H9 (cell line): ENCODE results near the gene VASN. TPM values are rescaled to one million over a fixed set of nuclear protein-coding genes. Genes with fewer than 3 reads are reported as not detected.

Experiments used
- DNase-seq: peaks from one replicate; pipeline ENCODE4 v3.0.0-alpha.2; 2017
- H2AFZ ChIP-seq: one replicate; pipeline ENCODE4 v1.6.1; 2013; ENCODE audit warnings: mild to moderate bottlenecking, low read length, control low read depth, moderate library complexity
- H2AK5ac ChIP-seq: 2 replicates; pipeline ENCODE4 v1.6.1; 2013; ENCODE audit warnings: low read length, control low read depth, mixed read lengths; ENCODE audit not compliant: insufficient read length
- H2BK120ac ChIP-seq: one replicate; pipeline ENCODE4 v1.6.1; 2013; ENCODE audit warnings: low read depth, mild to moderate bottlenecking, low read length, control low read depth, inconsistent platforms; ENCODE audit not compliant: poor library complexity, severe bottlenecking
- H2BK12ac ChIP-seq: 2 replicates; pipeline ENCODE4 v1.6.1; 2013; ENCODE audit warnings: low read length, control low read depth, mixed read lengths, low read depth; ENCODE audit not compliant: insufficient read length
- H2BK15ac ChIP-seq: 2 replicates; pipeline ENCODE4 v1.6.1; 2013; ENCODE audit warnings: low read depth, low read length, control low read depth
- H2BK20ac ChIP-seq: one replicate; pipeline ENCODE4 v1.6.1; 2013; ENCODE audit warnings: low read depth, mild to moderate bottlenecking, low read length, control low read depth, inconsistent platforms; ENCODE audit not compliant: poor library complexity, severe bottlenecking
- H2BK5ac ChIP-seq: 2 replicates; pipeline ENCODE4 v1.6.1; 2013; ENCODE audit warnings: low read length, control low read depth, mixed read lengths; ENCODE audit not compliant: insufficient read length
- H3K14ac ChIP-seq: 2 replicates; pipeline ENCODE4 v1.6.1; 2013; ENCODE audit warnings: low read length, control low read depth; ENCODE audit not compliant: insufficient read depth
- H3K18ac ChIP-seq: 2 replicates; pipeline ENCODE4 v1.6.1; 2013; ENCODE audit warnings: low read depth, mild to moderate bottlenecking, mixed read lengths, low read length, control low read depth; ENCODE audit not compliant: insufficient read length
- H3K23ac ChIP-seq: 2 replicates; pipeline ENCODE4 v1.6.1; 2013; ENCODE audit warnings: low read length, control low read depth, mixed read lengths, low read depth; ENCODE audit not compliant: insufficient read length
- H3K23me2 ChIP-seq: 2 replicates; pipeline ENCODE4 v1.6.1; 2013; ENCODE audit warnings: low read depth, mild to moderate bottlenecking, mixed read lengths, low read length, control low read depth; ENCODE audit not compliant: insufficient read length, poor library complexity, severe bottlenecking
- H3K27ac ChIP-seq: 2 replicates; pipeline ENCODE4 v1.5.1; 2013; ENCODE audit warnings: low read length, control low read depth, mixed read lengths, low read depth; ENCODE audit not compliant: insufficient read length
- H3K27me3 ChIP-seq: 2 replicates; pipeline ENCODE4 v1.6.1; 2013; ENCODE audit warnings: low read length, control low read depth, inconsistent platforms; ENCODE audit not compliant: insufficient read depth
- H3K4ac ChIP-seq: 2 replicates; pipeline ENCODE4 v1.6.1; 2013; ENCODE audit warnings: low read depth, mild to moderate bottlenecking, control low read depth, inconsistent platforms, low read length, moderate library complexity
- H3K4me1 ChIP-seq: 2 replicates; pipeline ENCODE4 v1.6.1; 2013; ENCODE audit warnings: low read length, control low read depth, inconsistent platforms; ENCODE audit not compliant: insufficient read depth
- H3K4me2 ChIP-seq: 2 replicates; pipeline ENCODE4 v1.6.1; 2013; ENCODE audit warnings: low read length, control low read depth, mixed read lengths; ENCODE audit not compliant: insufficient read length, insufficient read depth
- H3K56ac ChIP-seq: 2 replicates; pipeline ENCODE4 v1.6.1; 2013; ENCODE audit warnings: low read depth, mild to moderate bottlenecking, mixed read lengths, low read length, control low read depth; ENCODE audit not compliant: insufficient read length
- H3K79me1 ChIP-seq: 2 replicates; pipeline ENCODE4 v1.6.1; 2013; ENCODE audit warnings: low read depth, mild to moderate bottlenecking, moderate library complexity, low read length, control low read depth, inconsistent platforms; ENCODE audit not compliant: insufficient read depth, poor library complexity, severe bottlenecking
- H3K79me2 ChIP-seq: 2 replicates; pipeline ENCODE4 v1.6.1; 2013; ENCODE audit warnings: low read length, control low read depth, inconsistent platforms; ENCODE audit not compliant: insufficient read depth
- H3K9ac ChIP-seq: 2 replicates; pipeline ENCODE4 v1.6.1; 2013; ENCODE audit warnings: low read length, control low read depth, mixed read lengths; ENCODE audit not compliant: insufficient read length; ENCODE audit errors: extremely low read depth
- H3K9me3 ChIP-seq: one replicate; pipeline ENCODE4 v1.6.1; 2013; ENCODE audit warnings: low read depth, low read length, inconsistent platforms; ENCODE audit not compliant: control insufficient read depth
- H3T11ph ChIP-seq: one replicate; pipeline ENCODE4 v1.6.1; 2013; ENCODE audit warnings: mild to moderate bottlenecking, low read length, control low read depth, inconsistent platforms
- H4K20me1 ChIP-seq: one replicate; pipeline ENCODE4 v1.6.1; 2013; ENCODE audit not compliant: control insufficient read depth, insufficient read length, insufficient read depth
- H4K5ac ChIP-seq: 2 replicates; pipeline ENCODE4 v1.6.1; 2013; ENCODE audit warnings: low read depth, mild to moderate bottlenecking, mixed read lengths, low read length, control low read depth; ENCODE audit not compliant: insufficient read length
- H4K8ac ChIP-seq: replicated peaks from 2 replicates; pipeline ENCODE4 v1.6.1; 2013; ENCODE audit warnings: low read length, control low read depth, mixed read lengths, low read depth; ENCODE audit not compliant: insufficient read length
- H4K91ac ChIP-seq: 2 replicates; pipeline ENCODE4 v1.6.1; 2013; ENCODE audit warnings: low read depth, mild to moderate bottlenecking, moderate library complexity, mixed read lengths, low read length, control low read depth; ENCODE audit not compliant: insufficient read length
- H3K27ac Mint-ChIP-seq, 3 experiments: 2 replicates in 2 of 3; 3 replicates in 1 of 3; pipeline ENCODE4 v1.8.0; 2020 to 2021; ENCODE audit warnings: mixed read lengths in 3 of 3, mild to moderate bottlenecking in 1 of 3, moderate library complexity in 1 of 3
- H3K27me3 Mint-ChIP-seq: 2 replicates; pipeline ENCODE4 v1.8.0; 2021; ENCODE audit warnings: low read depth, mild to moderate bottlenecking, moderate library complexity, mixed read lengths
- H3K36me3 Mint-ChIP-seq, 3 experiments: 2 replicates in 2 of 3; 3 replicates in 1 of 3; pipeline ENCODE4 v1.8.0; 2020 to 2021; ENCODE audit warnings: low read depth in 3 of 3, mixed read lengths in 3 of 3; ENCODE audit not compliant: insufficient read depth in 1 of 3
- H3K4me1 Mint-ChIP-seq, 2 experiments: 2 replicates each; pipeline ENCODE4 v1.8.0; 2020; ENCODE audit warnings: mixed read lengths in 2 of 2
- H3K4me3 Mint-ChIP-seq, 2 experiments: 2 replicates in 1 of 2; 3 replicates in 1 of 2; pipeline ENCODE4 v1.8.0; 2020 to 2021; ENCODE audit warnings: mild to moderate bottlenecking in 2 of 2, mixed read lengths in 2 of 2, moderate library complexity in 1 of 2
- H3K9me3 Mint-ChIP-seq, 2 experiments: 2 replicates in 1 of 2; 3 replicates in 1 of 2; pipeline ENCODE4 v1.8.0; 2020; ENCODE audit warnings: mild to moderate bottlenecking in 2 of 2, mixed read lengths in 2 of 2, moderate library complexity in 1 of 2
- WGBS: extraction: QIAGEN DNeasy Blood & Tissue Kit; methylation state at CpG from one replicate; pipeline ENCODE4 v1.1.7; 2013; ENCODE audit warnings: missing lambda C conversion rate, low lambda C conversion rate, mixed read lengths; ENCODE audit not compliant: insufficient read length; ENCODE audit errors: extremely low coverage; 5-methylcytosine and 5-hydroxymethylcytosine counted together
- total RNA-seq: library from RNA; stranded (reverse); gene quantifications from 2 replicates; pipeline ENCODE4 v1.2.1, GENCODE V29; 2021
- TF ChIP-seq, protein P1 (sequence below): fragments of 200-600 bp; sonication (generic); conservative IDR thresholded peaks from 3 replicates; pipeline ENCODE4 v1.8.0; 2021; ENCODE audit warnings: antibody characterized with exemption, mild to moderate bottlenecking

Gene VASN
- total RNA-seq, 1 experiment from 2014 or later, result 11.0 TPM

DNA sequence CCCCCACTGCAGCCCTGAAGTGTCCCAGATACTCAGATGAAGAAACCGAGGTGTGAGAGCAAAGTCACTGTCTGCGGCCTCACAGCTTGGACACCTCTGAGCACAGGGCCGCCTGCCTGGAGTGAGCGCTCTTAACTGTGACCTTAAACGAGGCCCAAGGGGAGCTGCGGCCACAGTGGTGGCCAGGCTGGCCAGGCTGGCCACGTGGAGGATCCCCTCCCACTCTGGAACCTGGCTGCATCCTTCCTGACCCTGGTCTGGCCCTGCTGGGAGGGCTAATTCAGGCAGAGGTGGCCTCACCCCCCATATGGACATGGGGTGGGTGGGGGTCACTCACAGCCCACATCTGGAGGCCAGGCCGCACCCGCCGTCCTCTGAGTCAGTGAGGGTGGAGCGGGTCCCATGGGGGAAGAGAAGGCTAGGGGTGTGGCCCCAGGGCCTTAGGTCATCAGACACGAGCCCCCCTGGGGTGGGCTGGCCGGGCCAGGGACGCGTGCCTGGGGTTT is 6.6 kb downstream of the VASN start:
- Mint-ChIP-seq H3K4me3 (peak overlapping the region in 1 of 2 experiments; percentile 43; a peak in 1 of 5 replicates), H3K4me1 (peaks cover 28 to 53% of the 10 kb centered on the region in 2 experiments), H3K27ac (peak overlapping the region; percentile 27 to 93 (median 41); a peak in 3 of 7 replicates), H3K36me3 (peaks cover 0 to 3% (median 3%) of the 10 kb centered on the region in 3 experiments; a peak in 3 of 7 replicates), H3K27me3 (no peaks in the 10 kb centered on the region), H3K9me3 (no peaks in the 10 kb centered on the region)
- Histone ChIP-seq H3K18ac (peak overlapping the region; percentile 5), H3K4me1 (peaks cover 11% of the 10 kb centered on the region; the same call in 1 of the 2 replicates), H3K79me1 (no peaks in the 10 kb centered on the region), H2BK15ac (no peak overlapping the region), H3K27ac (no peak overlapping the region), H3K4ac (no peak overlapping the region), H3K23me2 (no peaks in the 10 kb centered on the region), H3T11ph (no peak overlapping the region), H3K27me3 (no peaks in the 10 kb centered on the region), H3K9me3 (no peaks in the 10 kb centered on the region), H4K5ac (no peak overlapping the region), H2AFZ (no peak overlapping the region), H2BK20ac (no peak overlapping the region), H4K20me1 (no peaks in the 10 kb centered on the region), H3K14ac (no peak overlapping the region), H3K9ac (no peak overlapping the region), H4K91ac (no peak overlapping the region), H3K79me2 (peaks cover 1% of the 10 kb centered on the region; the same call in 1 of the 2 replicates), H2BK12ac (no peak overlapping the region), H2BK5ac (no peak overlapping the region), H2BK120ac (no peak overlapping the region), H3K4me2 (no peak overlapping the region), H2AK5ac (no peak overlapping the region), H3K56ac (no peak overlapping the region), H3K23ac (no peak overlapping the region), H4K8ac (no peak overlapping the region)
- no peak for DNase-seq
- WGBS, result no CpG with 5 or more reads among the region's 15 CpGs
- TF ChIP-seq, protein P1, sequence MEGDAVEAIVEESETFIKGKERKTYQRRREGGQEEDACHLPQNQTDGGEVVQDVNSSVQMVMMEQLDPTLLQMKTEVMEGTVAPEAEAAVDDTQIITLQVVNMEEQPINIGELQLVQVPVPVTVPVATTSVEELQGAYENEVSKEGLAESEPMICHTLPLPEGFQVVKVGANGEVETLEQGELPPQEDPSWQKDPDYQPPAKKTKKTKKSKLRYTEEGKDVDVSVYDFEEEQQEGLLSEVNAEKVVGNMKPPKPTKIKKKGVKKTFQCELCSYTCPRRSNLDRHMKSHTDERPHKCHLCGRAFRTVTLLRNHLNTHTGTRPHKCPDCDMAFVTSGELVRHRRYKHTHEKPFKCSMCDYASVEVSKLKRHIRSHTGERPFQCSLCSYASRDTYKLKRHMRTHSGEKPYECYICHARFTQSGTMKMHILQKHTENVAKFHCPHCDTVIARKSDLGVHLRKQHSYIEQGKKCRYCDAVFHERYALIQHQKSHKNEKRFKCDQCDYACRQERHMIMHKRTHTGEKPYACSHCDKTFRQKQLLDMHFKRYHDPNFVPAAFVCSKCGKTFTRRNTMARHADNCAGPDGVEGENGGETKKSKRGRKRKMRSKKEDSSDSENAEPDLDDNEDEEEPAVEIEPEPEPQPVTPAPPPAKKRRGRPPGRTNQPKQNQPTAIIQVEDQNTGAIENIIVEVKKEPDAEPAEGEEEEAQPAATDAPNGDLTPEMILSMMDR, result no peak
